AG09309 (cell line): ENCODE measurements around the gene PLCH2.
"Not testable (repeated sequence)": the region's sequence is repeated elsewhere in the genome, so short reads cannot be mapped to it uniquely, and the experiment has no call there.

Source experiments
- DNase-seq: peaks from one replicate; pipeline ENCODE4 v3.0.0-alpha.2; 2010; ENCODE audit warnings: low read depth
- H3K4me3 ChIP-seq: 2 replicates; pipeline ENCODE4 v1.5.1; 2011; ENCODE audit warnings: mild to moderate bottlenecking, low read depth, low read length, moderate library complexity; ENCODE audit not compliant: control insufficient read depth
- CTCF ChIP-seq: IDR thresholded peaks from 2 replicates; pipeline ENCODE4 v1.5.1; 2011; ENCODE audit warnings: mild to moderate bottlenecking, low read depth, low read length, inconsistent platforms; ENCODE audit not compliant: insufficient read depth, control insufficient read depth; ENCODE audit errors: missing control alignments

The PLCH2 gene

GRCh38 chr1:2438641-2439040, 37.4 kb upstream of the PLCH2 start:
- TF ChIP-seq CTCF = no peak
- H3K4me3 ChIP-seq = no peak overlapping the region
- no peak for DNase-seq

GRCh38 chr1:2439369-2439768, 36.7 kb upstream of the PLCH2 start:
- TF ChIP-seq CTCF = no peak
- no peak for DNase-seq
- H3K4me3 ChIP-seq = no peak overlapping the region

GRCh38 chr1:2440346-2440745, 35.7 kb upstream of the PLCH2 start:
- H3K4me3 ChIP-seq = not testable (repeated sequence)

GRCh38 chr1:2441746-2442145, 34.3 kb upstream of the PLCH2 start:
- no peak for TF ChIP-seq CTCF
- no peak overlapping the region for H3K4me3 ChIP-seq
- DNase-seq = no peak

More at GRCh38 chr1:2440346-2440745, 35.7 kb upstream of the PLCH2 start:
- DNase-seq = not testable (repeated sequence)

GRCh38 chr1:2442661-2443060, 33.4 kb upstream of the PLCH2 start:
- DNase-seq = no peak
- TF ChIP-seq CTCF = no peak
- no peak overlapping the region for H3K4me3 ChIP-seq

GRCh38 chr1:2443277-2444137, 32.6 kb upstream of the PLCH2 start:
- TF ChIP-seq CTCF = no peak
- no peak overlapping the region for H3K4me3 ChIP-seq

GRCh38 chr1:2444138-2444591, 31.9 kb upstream of the PLCH2 start:
- no peak for TF ChIP-seq CTCF
- DNase-seq = no peak
- no peak overlapping the region for H3K4me3 ChIP-seq

More at GRCh38 chr1:2443277-2444137, 32.6 kb upstream of the PLCH2 start:
- no peak for DNase-seq
